Panc1 (cell line): ENCODE data around the gene ZFX. TPM values are rescaled to one million over a fixed set of nuclear protein-coding genes. Genes with fewer than 3 reads are reported as not detected.

Experiments
- ATAC-seq: fragments of 200-7000 bp; cut with Tn5 transposase; 2 replicates; pipeline ENCODE4 v1.9.1; 2020; ENCODE audit warnings: mild to moderate bottlenecking, moderate library complexity
- BruUV-seq: library from RNA; stranded (reverse); fragments of 400-500 nt; replicated peaks from 2 replicates; lab custom pipeline; 2021; lab: Mats Ljungman, UMichigan
- CTCF ChIA-PET: fragments of 300-600 bp; sonication (Branson Sonifier 250); formaldehyde crosslinking; loops from one replicate; lab custom pipeline; 2022; ENCODE audit warnings: antibody characterized with exemption; lab: Charles Lee
- POLR2A ChIA-PET: fragments of 300-600 bp; sonication (Branson Sonifier 250); formaldehyde crosslinking; loops from one replicate; lab custom pipeline; 2022; ENCODE audit warnings: antibody characterized with exemption; lab: Charles Lee
- DNase-seq: peaks from one replicate; pipeline ENCODE4 v3.0.0-alpha.2; 2010; ENCODE audit warnings: low read depth, low spot score
- H3K27ac ChIP-seq: 2 replicates; pipeline ENCODE4 v1.5.1; 2011; ENCODE audit warnings: mild to moderate bottlenecking, low read length, inconsistent platforms
- H3K27me3 ChIP-seq: fragments of 200-500 bp; sonication (Bioruptor generic); 2 replicates; pipeline ENCODE4 v1.6.0; 2014; ENCODE audit warnings: low read length, inconsistent platforms; ENCODE audit not compliant: control insufficient read depth, insufficient read depth
- H3K36me3 ChIP-seq: fragments of 200-500 bp; sonication (Bioruptor generic); 2 replicates; pipeline ENCODE4 v1.5.1; 2014; ENCODE audit warnings: inconsistent platforms, mild to moderate bottlenecking, low read length, moderate library complexity; ENCODE audit not compliant: control insufficient read depth, insufficient read depth
- H3K4me1 ChIP-seq: 2 replicates; pipeline ENCODE4 v1.5.1; 2011; ENCODE audit warnings: inconsistent platforms, mild to moderate bottlenecking, low read length, moderate library complexity; ENCODE audit not compliant: control insufficient read depth, insufficient read depth
- H3K4me3 ChIP-seq, 2 experiments: 2 replicates each; pipeline ENCODE4 v1.5.1; 2011 to 2012; ENCODE audit warnings: low read depth in 2 of 2, low read length in 2 of 2, mild to moderate bottlenecking in 2 of 2, inconsistent platforms in 1 of 2, moderate library complexity in 1 of 2
- H3K9me3 ChIP-seq: fragments of 200-500 bp; sonication (Bioruptor generic); 2 replicates; pipeline ENCODE4 v1.5.1; 2014; ENCODE audit warnings: low read depth, mild to moderate bottlenecking, inconsistent platforms, low read length, moderate library complexity; ENCODE audit not compliant: control insufficient read depth, insufficient read depth
- POLR2AphosphoS5 ChIP-seq: IDR thresholded peaks from 2 replicates; pipeline ENCODE4 v1.6.1; 2012; ENCODE audit warnings: mild to moderate bottlenecking, low read depth, low read length, moderate library complexity
- REST ChIP-seq, 2 experiments: IDR thresholded peaks; 2 replicates each; pipeline ENCODE4 v1.6.1; 2011 to 2012; ENCODE audit warnings: low read depth in 2 of 2, control low read depth in 1 of 2, low read length in 1 of 2, mild to moderate bottlenecking in 1 of 2, moderate library complexity in 1 of 2; ENCODE audit not compliant: insufficient read depth in 1 of 2
- SIN3A ChIP-seq: IDR thresholded peaks from 2 replicates; pipeline ENCODE4 v1.6.1; 2012; ENCODE audit warnings: low read depth, mild to moderate bottlenecking, low read length, moderate library complexity, borderline replicate concordance; ENCODE audit not compliant: insufficient read depth
- TCF7L2 ChIP-seq: IDR thresholded peaks from 2 replicates; pipeline ENCODE4 v1.6.1; 2011; ENCODE audit warnings: mild to moderate bottlenecking, low read depth, low read length, inconsistent platforms
- in situ Hi-C: cut with HindIII; loops from 2 replicates; pipeline ENCODE4 v1.10.0; 2016; ENCODE audit warnings: low sequenced_read_pairs, low pct_unique_long_range_greater_than_20kb
- intact Hi-C: fragments of 100-400 bp; cut with micrococcal nuclease; formaldehyde crosslinking; loops from one replicate; pipeline ENCODE4 v1.10.0; 2022; ENCODE audit not compliant: unreplicated experiment
- total RNA-seq: library from RNA; stranded (reverse); gene quantifications from one replicate; pipeline ENCODE4 v1.2.1, GENCODE V29; 2021; ENCODE audit not compliant: unreplicated experiment
- TF ChIP-seq, protein P1 (sequence below): fragments of 450-650 bp; IDR thresholded peaks from 2 replicates; pipeline ENCODE4 v1.5.1; 2017; ENCODE audit warnings: mild to moderate bottlenecking

The ZFX gene
- total RNA-seq, 1 experiment from 2014 or later, result 38.7 TPM

GRCh38 chrX:24201216-24201615 is 51.7 kb downstream of the ZFX start:
- H3K27ac ChIP-seq, result no peak overlapping the region
- no peak for ATAC-seq
- no peaks in the 10 kb centered on the region for H3K9me3 ChIP-seq
- ChIA-PET CTCF (no interaction called here), POLR2A (interaction anchor here (0.6 kb wide), 1 partner anchor 90 kb away, joined by 5 read pairs; no protein-coding TSS in a partner anchor)
- TF ChIP-seq SIN3A (no peak), POLR2AphosphoS5 (no peak)
- BruUV-seq, result no TSS peak
- in situ Hi-C loops (no loop called here), intact Hi-C loops (no loop called here)
- H3K36me3 ChIP-seq, result no peaks in the 10 kb centered on the region; the same call in 1 of the 2 replicates
- H3K27me3 ChIP-seq, result no peaks in the 10 kb centered on the region
- 0 out of 2 replicates have a peak, but pooled peaks cover 2% of the 10 kb centered on the region for H3K4me1 ChIP-seq
- no peak overlapping the region for H3K4me3 ChIP-seq
- DNase-seq, result no peak

DNA sequence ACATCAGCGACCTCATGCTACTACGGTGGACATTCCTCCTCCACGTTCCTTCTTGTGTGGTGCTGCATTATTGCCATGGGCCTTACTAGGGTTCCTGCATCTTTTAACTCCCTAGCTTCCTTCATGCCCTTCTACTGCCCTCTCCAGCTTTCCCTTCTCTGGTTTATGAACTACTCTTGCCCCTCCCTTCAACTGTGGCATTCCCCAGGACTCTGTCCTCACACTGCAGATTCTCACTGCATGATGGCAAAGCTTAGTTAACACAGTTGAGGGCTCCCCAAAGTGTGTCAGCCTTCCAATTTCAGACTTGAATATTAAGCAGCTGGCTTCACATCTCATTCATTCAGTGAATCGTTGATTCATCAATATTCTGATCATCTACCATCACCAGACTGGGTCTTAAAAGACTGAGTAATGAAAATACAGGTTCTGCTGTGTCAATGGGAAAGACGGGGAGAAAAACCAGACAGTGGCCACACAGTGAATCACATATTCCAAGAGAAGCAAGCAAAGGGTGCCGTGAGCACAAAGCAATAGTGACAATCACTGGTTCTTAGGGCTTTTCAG is 53.0 kb downstream of the ZFX start:
- TF ChIP-seq TCF7L2 (no peak), POLR2AphosphoS5 (no peak), SIN3A (no peak), REST (IDR thresholded peaks at IDR 0.05; ENCODE audit: insufficient read depth in 1 of 2, low read depth in 2 of 2, low read length in 1 of 2) (no peak)
- TF ChIP-seq, protein P1, sequence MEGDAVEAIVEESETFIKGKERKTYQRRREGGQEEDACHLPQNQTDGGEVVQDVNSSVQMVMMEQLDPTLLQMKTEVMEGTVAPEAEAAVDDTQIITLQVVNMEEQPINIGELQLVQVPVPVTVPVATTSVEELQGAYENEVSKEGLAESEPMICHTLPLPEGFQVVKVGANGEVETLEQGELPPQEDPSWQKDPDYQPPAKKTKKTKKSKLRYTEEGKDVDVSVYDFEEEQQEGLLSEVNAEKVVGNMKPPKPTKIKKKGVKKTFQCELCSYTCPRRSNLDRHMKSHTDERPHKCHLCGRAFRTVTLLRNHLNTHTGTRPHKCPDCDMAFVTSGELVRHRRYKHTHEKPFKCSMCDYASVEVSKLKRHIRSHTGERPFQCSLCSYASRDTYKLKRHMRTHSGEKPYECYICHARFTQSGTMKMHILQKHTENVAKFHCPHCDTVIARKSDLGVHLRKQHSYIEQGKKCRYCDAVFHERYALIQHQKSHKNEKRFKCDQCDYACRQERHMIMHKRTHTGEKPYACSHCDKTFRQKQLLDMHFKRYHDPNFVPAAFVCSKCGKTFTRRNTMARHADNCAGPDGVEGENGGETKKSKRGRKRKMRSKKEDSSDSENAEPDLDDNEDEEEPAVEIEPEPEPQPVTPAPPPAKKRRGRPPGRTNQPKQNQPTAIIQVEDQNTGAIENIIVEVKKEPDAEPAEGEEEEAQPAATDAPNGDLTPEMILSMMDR, result no peak
- ChIA-PET POLR2A (interaction anchor here (0.6 kb wide), 1 partner anchor 110 kb away, joined by 5 read pairs; no protein-coding TSS in a partner anchor), CTCF (interaction anchor here (0.6 kb wide), 1 partner anchor 422 kb away, joined by 4 read pairs; no protein-coding TSS in a partner anchor)
- no peak overlapping the region for H3K4me3 ChIP-seq
- intact Hi-C loops (no loop called here), in situ Hi-C loops (no loop called here)
- ATAC-seq (no peak), DNase-seq (no peak)
- peaks cover 3% of the 10 kb centered on the region; the same call in 1 of the 2 replicates for H3K36me3 ChIP-seq
- no peaks in the 10 kb centered on the region for H3K27me3 ChIP-seq
- BruUV-seq, result no TSS peak
- no peaks in the 10 kb centered on the region for H3K9me3 ChIP-seq
- H3K4me1 ChIP-seq, result 0 out of 2 replicates have a peak, but pooled peaks cover 2% of the 10 kb centered on the region
- H3K27ac ChIP-seq, result no peak overlapping the region
